K562 (cell line): Measurements from ENCODE around the gene DPH6. TPM values are rescaled to one million over a fixed set of nuclear protein-coding genes. Genes with fewer than 3 reads are reported as not detected.

Source experiments
- ATAC-seq: fragments of 200-7000 bp; cut with Tn5 transposase; 3 replicates; pipeline ENCODE4 v1.9.1; 2020; ENCODE audit warnings: moderate library complexity
- BruUV-seq: library from RNA; stranded (reverse); fragments of 400-500 nt; replicated peaks from 2 replicates; lab custom pipeline; 2021; lab: Mats Ljungman, UMichigan
- CTCF ChIA-PET: fragments of 300-600 bp; formaldehyde crosslinking; extraction: SDS; loops from one replicate; lab custom pipeline; 2021; ENCODE audit warnings: low intra/inter-chr PET ratio; lab: Yijun Ruan, JAX
- POLR2A ChIA-PET: fragments of 300-600, 350-650 bp; sonication (Branson Sonifier 250); formaldehyde crosslinking; extraction: SDS; loops from one replicate; lab custom pipeline; 2021; ENCODE audit warnings: antibody characterized with exemption, inconsistent platforms; lab: Yijun Ruan, JAX
- DNase-seq, 4 experiments: peaks; one replicate each; pipeline versions ENCODE4 v3.0.0 to v3.0.0-alpha.2; 2011 to 2018; ENCODE audit warnings: low spot score in 3 of 4, mixed read lengths in 3 of 4; ENCODE audit errors: extremely low read depth in 1 of 4
- FAIRE-seq: peaks from 2 replicates; lab custom pipeline; 2011; peaks lifted over from hg19 to GRCh38; lab: Jason Lieb, UNC
- H2AFZ ChIP-seq: 2 replicates; pipeline ENCODE4 v1.6.0; 2011; ENCODE audit warnings: low read depth, low read length, control low read depth, inconsistent platforms
- H3K27ac ChIP-seq: fragments of 200-600 bp; 3 replicates; pipeline ENCODE4 v1.8.0; 2011; ENCODE audit warnings: low read depth, mild to moderate bottlenecking, control low read depth, inconsistent platforms, low read length, moderate library complexity, mixed read lengths; ENCODE audit errors: extremely low read depth
- H3K27me3 ChIP-seq, 2 experiments: fragments of 300-600 bp in 1 of 2; 2 replicates in 1 of 2; 3 replicates in 1 of 2; pipeline versions ENCODE4 v1.6.0 to v1.8.0; 2011; ENCODE audit warnings: inconsistent platforms in 2 of 2, low read length in 2 of 2, mild to moderate bottlenecking in 1 of 2, mixed read lengths in 1 of 2, moderate library complexity in 1 of 2; ENCODE audit not compliant: control insufficient read depth in 2 of 2, insufficient read depth in 2 of 2
- H3K36me3 ChIP-seq: fragments of 300-600 bp; 3 replicates; pipeline ENCODE4 v1.8.0; 2011; ENCODE audit warnings: mild to moderate bottlenecking, low read length, inconsistent platforms; ENCODE audit not compliant: control insufficient read depth, insufficient read depth
- H3K4me1 ChIP-seq, 2 experiments: fragments of 200-600 bp in 1 of 2; replicated peaks in 1 of 2; 2 replicates in 1 of 2; 3 replicates in 1 of 2; pipeline versions ENCODE4 v1.5.1 to v1.8.0; 2011; ENCODE audit warnings: inconsistent platforms in 2 of 2, low read length in 2 of 2, mild to moderate bottlenecking in 1 of 2, mixed read lengths in 1 of 2, moderate library complexity in 1 of 2; ENCODE audit not compliant: control insufficient read depth in 2 of 2, insufficient read depth in 2 of 2
- H3K4me2 ChIP-seq: 2 replicates; pipeline ENCODE4 v1.6.1; 2011; ENCODE audit warnings: low read length, control low read depth, inconsistent platforms, mixed read lengths; ENCODE audit not compliant: insufficient read depth
- H3K4me3 ChIP-seq: fragments of 200-600 bp; sonication (generic), shearing (Covaris generic); 2 replicates; pipeline ENCODE4 v1.5.1; 2016; ENCODE audit warnings: control low read depth, inconsistent platforms
- H3K79me2 ChIP-seq: fragments of 200-600 bp; 3 replicates; pipeline ENCODE4 v1.8.0; 2011; ENCODE audit warnings: low read length, inconsistent platforms; ENCODE audit not compliant: control insufficient read depth, insufficient read depth
- H3K9ac ChIP-seq, 2 experiments: 2 replicates each; pipeline versions ENCODE4 v1.6.0 to v1.6.1; 2011; ENCODE audit warnings: low read depth in 2 of 2, low read length in 2 of 2, control low read depth in 1 of 2, inconsistent platforms in 1 of 2, mild to moderate bottlenecking in 1 of 2, mixed read lengths in 1 of 2; ENCODE audit not compliant: insufficient read depth in 1 of 2
- H3K9me1 ChIP-seq: one replicate; pipeline ENCODE4 v1.6.0; 2011; ENCODE audit warnings: inconsistent platforms, mild to moderate bottlenecking, low read length, moderate library complexity; ENCODE audit not compliant: control insufficient read depth, insufficient read depth
- H3K9me3 ChIP-seq: replicated peaks from 2 replicates; pipeline ENCODE4 v1.5.1; 2011; ENCODE audit warnings: low read depth, low read length, inconsistent platforms; ENCODE audit not compliant: control insufficient read depth, insufficient read depth
- H4K20me1 ChIP-seq: replicated peaks from 2 replicates; pipeline ENCODE4 v1.6.1; 2011; ENCODE audit warnings: low read length, inconsistent platforms, mixed read lengths; ENCODE audit not compliant: control insufficient read depth, insufficient read depth
- ATF7 ChIP-seq: fragments of 450-650 bp; IDR thresholded peaks from 2 replicates; pipeline ENCODE4 v1.7.1; 2014; ENCODE audit warnings: mild to moderate bottlenecking, moderate library complexity
- CHD1 ChIP-seq: fragments of 200-600 bp; sonication (generic); IDR thresholded peaks from one replicate; pipeline ENCODE4 v1.6.1; 2012; ENCODE audit warnings: mild to moderate bottlenecking, moderate library complexity, low read length, inconsistent platforms
- CLOCK ChIP-seq: fragments of 250-450 bp; sonication (Bioruptor Pico); IDR thresholded peaks from 2 replicates; pipeline ENCODE4 v1.4.0; 2020; ENCODE audit warnings: mild to moderate bottlenecking, moderate library complexity, borderline replicate concordance
- SIRT6 ChIP-seq: IDR thresholded peaks from one replicate; pipeline ENCODE4 v1.6.1; 2012; ENCODE audit warnings: low read depth, mild to moderate bottlenecking, control low read depth, inconsistent platforms, low read length, moderate library complexity
- SMARCA4 ChIP-seq: fragments of 450-650 bp; IDR thresholded peaks from 2 replicates; pipeline ENCODE4 v1.6.1; 2016
- SRSF3 ChIP-seq: fragments of 200-400 bp; formaldehyde crosslinking; IDR thresholded peaks from 2 replicates; pipeline ENCODE4 v1.6.1; 2016; ENCODE audit warnings: mild to moderate bottlenecking, low read length, moderate library complexity; ENCODE audit not compliant: insufficient read depth
- ZNF316 ChIP-seq: fragments of 450-650 bp; IDR thresholded peaks from 2 replicates; pipeline ENCODE4 v1.6.1; 2016
- WGBS: fragments of 100-300 bp; shearing (Covaris generic); methylation state at CpG from one replicate; pipeline ENCODE4 v1.1.6; 2016; ENCODE audit warnings: low coverage, mixed read lengths; ENCODE audit not compliant: insufficient coverage; ENCODE audit errors: missing lambda C conversion rate; 5-methylcytosine and 5-hydroxymethylcytosine counted together
- in situ Hi-C: fragments of 300-500 bp; cut with MboI; formaldehyde crosslinking; loops from 4 replicates; pipeline ENCODE4 v1.15.0; 2018; ENCODE audit warnings: inconsistent platforms, mixed read lengths
- intact Hi-C: fragments of 100-400 bp; cut with micrococcal nuclease; formaldehyde crosslinking; loops from 2 replicates; pipeline ENCODE4 v1.14.2; 2022
- polyA plus RNA-seq, 8 experiments: library from polyadenylated mRNA; depleted of rRNA in 4 of 8; stranded (reverse) in 5 of 8; unstranded in 3 of 8; fragments of >200 nt; fragmentation: Nextera tagmentation in 2 of 8; fragmentation: Illumina TruSeq in 1 of 8; extraction: Ambion mirVana in 2 of 8; extraction: Trizol in 1 of 8; gene quantifications; 2 replicates each; pipeline versions ENCODE4 v1.2.1 to v1.2.3, GENCODE V29; 2011 to 2014; ENCODE audit warnings: inconsistent platforms in 1 of 8, missing spikeins in 1 of 8
- total RNA-seq, 7 experiments: library from RNA; depleted of rRNA in 6 of 7; stranded (reverse); fragments of >200 nt in 6 of 7; fragmentation: Illumina TruSeq in 2 of 7; extraction: Trizol in 2 of 7; gene quantifications; 2 replicates each; pipeline versions ENCODE4 v1.2.1 to v1.2.3, GENCODE V29; 2011 to 2021; ENCODE audit warnings: low replicate concordance in 1 of 7

Gene DPH6
- total and polyA plus RNA-seq, 9 of the 15 experiments (the other 6 are each of a cell fraction or from before 2014, with no cell fraction given) = 10.1 to 69.1 (median 18.8) TPM

GRCh38 chr15:35529784-35530183, 16.2 kb downstream of the DPH6 start:
- POLR2A ChIA-PET = no interaction called here
- intact Hi-C loops = no loop called here
- FAIRE-seq (no peak), ATAC-seq (no peak)
- no TSS peak for BruUV-seq
- CTCF ChIA-PET = no interaction called here
- TF ChIP-seq SRSF3 (no peak), SIRT6 (no peak), CLOCK (CRISPR knock-in tag) (no peak), ZNF316 (peak; percentile 50; the same call in 1 of the 2 replicates), ATF7 (no peak), CHD1 (no peak), SMARCA4 (no peak)
- TF ChIP-seq, all 486 proteins: peak for 1
- WGBS = 21% methylated on average over 2 of the region's 2 CpGs
- H3K9me1 ChIP-seq = no peaks in the 10 kb centered on the region
- H3K79me2 ChIP-seq = no peaks in the 10 kb centered on the region
- no peaks in the 10 kb centered on the region for H3K4me1 ChIP-seq
- in situ Hi-C loops = loop anchor here (10.0 to 25.0 kb wide), 2 partner anchors 905 to 1583 kb away; partner anchors contain the start of gene MEIS2
- no peak overlapping the region for H3K9ac ChIP-seq
- H3K27ac ChIP-seq = no peak overlapping the region
- no peaks in the 10 kb centered on the region for H3K9me3 ChIP-seq
- H3K27me3 ChIP-seq = no peaks in the 10 kb centered on the region
- DNase-seq = no peak
- no peaks in the 10 kb centered on the region for H4K20me1 ChIP-seq
- H3K36me3 ChIP-seq = no peaks in the 10 kb centered on the region
- no peak overlapping the region for H3K4me3 ChIP-seq
- no peak overlapping the region for H3K4me2 ChIP-seq
- H2AFZ ChIP-seq = no peak overlapping the region
